Adrenal gland (tissue), 12 donors: Measurements from ENCODE around the gene FGF14. TPM values are rescaled to one million over a fixed set of nuclear protein-coding genes. Genes with fewer than 3 reads are reported as not detected.
A peak's percentile ranks its signal among the peaks of the same experiment; 100 is the strongest.

Experiments
- DNase-seq, 7 donors: peaks; one replicate each; pipeline ENCODE4 v3.0.0-alpha.2; 2019 to 2020
- H3K27ac ChIP-seq, 5 donors: fragments of 200-600 bp; sonication (generic) in 4 of 5; 1 replicate in 3 of 5; 2 replicates in 2 of 5; pipeline versions ENCODE4 v1.5.1 to v1.8.0; 2016 to 2020; ENCODE audit warnings: mild to moderate bottlenecking in 1 of 5
- H3K27me3 ChIP-seq: fragments of 200-600 bp; 2 replicates; pipeline ENCODE4 v1.8.0; 2021
- H3K36me3 ChIP-seq, 2 donors: fragments of 200-600 bp; replicated peaks in 1 of 2; 1 replicate in 1 of 2; 2 replicates in 1 of 2; pipeline versions ENCODE4 v1.5.1 to v1.8.0; 2018 to 2022
- H3K4me1 ChIP-seq, 2 donors: fragments of 200-600 bp; replicated peaks in 1 of 2; 1 replicate in 1 of 2; 2 replicates in 1 of 2; pipeline versions ENCODE4 v1.5.1 to v1.8.0; 2018 to 2021
- H3K4me3 ChIP-seq, 4 donors: fragments of 200-600 bp; sonication (generic) in 3 of 4; one replicate each; pipeline ENCODE4 v1.5.1; 2016 to 2018
- H3K9me3 ChIP-seq, 3 donors: fragments of 200-600 bp; sonication (generic) in 1 of 3; replicated peaks in 1 of 3; 1 replicate in 2 of 3; 2 replicates in 1 of 3; pipeline versions ENCODE4 v1.5.1 to v1.8.0; 2016 to 2021
- CTCF ChIP-seq, 6 experiments: fragments of 450-650 bp in 4 of 6; fragments of 200-600 bp in 2 of 6; sonication (generic) in 1 of 6; IDR thresholded peaks; 1 replicate in 5 of 6; 2 replicates in 1 of 6; pipeline versions ENCODE4 v1.5.1 to v1.8.0; 2016 to 2021; ENCODE audit warnings: antibody characterized with exemption in 6 of 6, mild to moderate bottlenecking in 2 of 6, moderate library complexity in 1 of 6
- POLR2A ChIP-seq, 2 donors: fragments of 450-650 bp; IDR thresholded peaks; one replicate each; pipeline ENCODE4 v1.6.1; 2017; ENCODE audit warnings: antibody characterized with exemption in 2 of 2, mild to moderate bottlenecking in 2 of 2, moderate library complexity in 1 of 2
- WGBS, 4 donors: extraction: QIAGEN DNeasy Blood & Tissue Kit in 2 of 4; methylation state at CpG; one replicate each; pipeline versions ENCODE4 v1.1.5 to v1.1.7; 2013 to 2017; 5-methylcytosine and 5-hydroxymethylcytosine counted together
- intact Hi-C, 2 donors: fragments of 100-400 bp; cut with DNase I; formaldehyde crosslinking; loops; one replicate each; pipeline versions ENCODE4 v1.14.1 to v1.15.0; 2022 to 2023
- polyA plus RNA-seq, 3 donors: library from polyadenylated mRNA; stranded (reverse); fragments of 200-250 nt in 2 of 3; fragments of 350-450 nt in 1 of 3; fragmentation: Illumina TruSeq in 1 of 3; extraction: RNeasy Lipid Tissue Mini Kit (QIAGEN cat#74804) in 1 of 3; gene quantifications; one replicate each; pipeline ENCODE4 v1.2.3, GENCODE V29; 2013 to 2014
- total RNA-seq, 9 donors: library from RNA; depleted of rRNA in 4 of 9; stranded (reverse); fragments of >200 nt in 4 of 9; fragments of 120-200 nt in 1 of 9; fragmentation: NEBNext Ultra II Directional in 1 of 9; extraction: Animal tissue kit (Norgen Biotek cat#: 25700) in 1 of 9; gene quantifications; one replicate each; pipeline versions ENCODE4 v1.1.0 to v1.2.4, GENCODE V29; 2013 to 2023
- donor health status: healthy with polysubstance abuse.
- donor health status: Bipolar disorder and iron deficiency.
- donor health status: DM: yes; HTN: yes; CAD: no.
- donor health status: DM: no; HTN: no; CAD: no.
- donor health status: DM: no; HTN: no; CAD: no.
- donor health status: DM: yes; HTN: yes; CAD: no.

Gene FGF14
- total and polyA plus RNA-seq, 12 donors, result 0.32 to 9.3 (median 2.8) TPM; not detected in 2

- 86 to 91% (median 88%) methylated on average over 1 of the region's 1 CpG for WGBS, 4 donors
- DNase-seq, result no peak
- Histone ChIP-seq H3K9me3 (no peaks in the 10 kb centered on the region), H3K27me3 (no peaks in the 10 kb centered on the region), H3K4me1 (no peaks in the 10 kb centered on the region), H3K4me3 (no peak overlapping the region), H3K36me3 (no peaks in the 10 kb centered on the region), H3K27ac (no peak overlapping the region)
- intact Hi-C loops, result no loop called here
- TF ChIP-seq CTCF (IDR thresholded peaks at IDR 0.05) (no peak), POLR2A (IDR thresholded peaks at IDR 0.05) (no peak)
Measured at GRCh38 chr13:101703081-101703480, 698.8 kb downstream of the FGF14 start.

- no peak overlapping the region for H3K27ac ChIP-seq
- H3K4me1 ChIP-seq, result no peaks in the 10 kb centered on the region
- H3K4me3 ChIP-seq, result no peak overlapping the region
- intact Hi-C loops, result no loop called here
- peak in 1 of 7 donors; percentile 13 for DNase-seq
- TF ChIP-seq CTCF (IDR thresholded peaks at IDR 0.05), result no peak
- H3K27me3 ChIP-seq, result no peaks in the 10 kb centered on the region
- WGBS, 4 donors, result 58 to 64% (median 63%) methylated on average over 3 of the region's 3 CpGs
- H3K36me3 ChIP-seq, result no peaks in the 10 kb centered on the region
- no peaks in the 10 kb centered on the region for H3K9me3 ChIP-seq
Measured at GRCh38 chr13:101700598-101700997, 701.2 kb downstream of the FGF14 start.

- no peak overlapping the region for H3K4me3 ChIP-seq
- no peaks in the 10 kb centered on the region for H3K36me3 ChIP-seq
- TF ChIP-seq POLR2A (IDR thresholded peaks at IDR 0.05), result no peak
- no peak for TF ChIP-seq CTCF (IDR thresholded peaks at IDR 0.05)
- H3K4me1 ChIP-seq, result no peaks in the 10 kb centered on the region
- intact Hi-C loops, result no loop called here
- H3K27me3 ChIP-seq, result no peaks in the 10 kb centered on the region
- WGBS, 4 donors, result 65 to 74% (median 69%) methylated on average over 2 of the region's 2 CpGs
- DNase-seq, result no peak
- H3K9me3 ChIP-seq, result no peaks in the 10 kb centered on the region
- H3K27ac ChIP-seq, result no peak overlapping the region
Measured at GRCh38 chr13:101698400-101698799, 703.4 kb downstream of the FGF14 start.

DNA sequence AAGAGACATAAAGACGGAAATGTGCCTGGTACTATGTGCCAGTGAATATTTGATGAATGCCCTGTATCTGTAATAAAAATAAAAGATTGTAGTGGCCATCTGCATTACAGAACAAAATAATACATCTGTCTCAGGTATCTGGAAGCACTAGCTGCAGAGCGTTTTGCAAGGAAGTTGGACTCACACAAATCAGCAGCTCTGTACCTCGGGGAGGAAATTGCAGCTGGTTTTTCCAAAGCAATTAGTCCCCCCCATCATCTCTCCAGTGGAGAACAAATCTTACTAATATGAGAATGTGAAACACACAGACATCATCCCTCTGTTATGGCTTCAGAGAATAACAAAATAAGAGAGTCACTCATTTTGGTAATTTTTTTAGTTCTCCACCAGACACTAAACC is 704.1 kb downstream of the FGF14 start:
- Histone ChIP-seq H3K27ac (no peak overlapping the region), H3K36me3 (no peaks in the 10 kb centered on the region), H3K4me3 (no peak overlapping the region), H3K9me3 (no peaks in the 10 kb centered on the region), H3K4me1 (no peaks in the 10 kb centered on the region), H3K27me3 (no peaks in the 10 kb centered on the region)
- WGBS, 4 donors, result 62 to 71% (median 66%) methylated on average over 3 of the region's 3 CpGs
- no peak for TF ChIP-seq CTCF (IDR thresholded peaks at IDR 0.05)
- TF ChIP-seq POLR2A (IDR thresholded peaks at IDR 0.05), result no peak
- intact Hi-C loops, result no loop called here
- DNase-seq, result no peak
